Measurements from ENCODE around the gene BDNF. TPM values are rescaled to one million over a fixed set of nuclear protein-coding genes. Genes with fewer than 3 reads are reported as not detected.

BDNF gene
- total RNA-seq, 1 donor from 2014 or later: 1.6 TPM

- DNase-seq (ENCODE audit: low spot score): no peak
- H3K9me3 Mint-ChIP-seq: no peaks in the 10 kb centered on the region
- TF ChIP-seq EZH2phosphoT487 (IDR thresholded peaks at IDR 0.05) (no peak), CTCF (IDR thresholded peaks at IDR 0.05) (no peak), EZH2 (IDR thresholded peaks at IDR 0.05) (no peak)
These were observed 26.7 kb upstream of the BDNF start for GRCh38 chr11:27726981-27727380.

GRCh38 chr11:27723687-27724086 lies 23.4 kb upstream of the BDNF start:
- peaks cover 20% of the 10 kb centered on the region for H4K20me1 ChIP-seq (ENCODE audit: low read depth)
- no peaks in the 10 kb centered on the region for H3K9me3 Mint-ChIP-seq
- H3K4me3 ChIP-seq: no peak overlapping the region
- no peak overlapping the region for H3K4me2 ChIP-seq
- no peaks in the 10 kb centered on the region for H3K9me3 ChIP-seq (ENCODE audit: low read depth)
- peaks cover 9% of the 10 kb centered on the region for H3K4me1 ChIP-seq
- H3K27ac Mint-ChIP-seq: no peak overlapping the region
- H3K27me3 ChIP-seq: peaks cover 85% of the 10 kb centered on the region
- peak overlapping the region; percentile 94 for H3K4me3 Mint-ChIP-seq
- DNase-seq (ENCODE audit: low spot score): no peak
- no peak for TF ChIP-seq EZH2phosphoT487 (IDR thresholded peaks at IDR 0.05)
- TF ChIP-seq CTCF (IDR thresholded peaks at IDR 0.05): peak; percentile 18
- no peak overlapping the region for H2AFZ ChIP-seq (replicated peaks)
- no peaks in the 10 kb centered on the region for H3K79me2 ChIP-seq (ENCODE audit: low read depth)
- H3K36me3 ChIP-seq: no peaks in the 10 kb centered on the region
- peaks cover 27% of the 10 kb centered on the region for H3F3A ChIP-seq (ENCODE audit: low read depth)
- no peak overlapping the region for H3K9ac ChIP-seq
- peaks cover 27% of the 10 kb centered on the region for H3K4me1 Mint-ChIP-seq
- H3K27ac ChIP-seq: no peak overlapping the region
- no peaks in the 10 kb centered on the region for H3K36me3 Mint-ChIP-seq
- H3K27me3 Mint-ChIP-seq (ENCODE audit: insufficient read depth, low read depth): peaks cover 39% of the 10 kb centered on the region

More at GRCh38 chr11:27726981-27727380, 26.7 kb upstream of the BDNF start:
- peaks cover 18% of the 10 kb centered on the region for H3K27me3 Mint-ChIP-seq (ENCODE audit: insufficient read depth, low read depth)
- no peaks in the 10 kb centered on the region for H4K20me1 ChIP-seq (ENCODE audit: low read depth)
- peaks cover 58% of the 10 kb centered on the region for H3K27me3 ChIP-seq
- H3K4me1 ChIP-seq: peaks cover 3% of the 10 kb centered on the region
- H3F3A ChIP-seq (ENCODE audit: low read depth): peaks cover 3% of the 10 kb centered on the region
- no peaks in the 10 kb centered on the region for H3K36me3 ChIP-seq
- H3K4me3 Mint-ChIP-seq: no peak overlapping the region
- H3K27ac ChIP-seq: no peak overlapping the region
- no peaks in the 10 kb centered on the region for H3K9me3 ChIP-seq (ENCODE audit: low read depth)
- H2AFZ ChIP-seq (replicated peaks): no peak overlapping the region
- H3K4me1 Mint-ChIP-seq: peaks cover 9% of the 10 kb centered on the region
- H3K4me2 ChIP-seq: no peak overlapping the region
- H3K27ac Mint-ChIP-seq: no peak overlapping the region
- no peaks in the 10 kb centered on the region for H3K79me2 ChIP-seq (ENCODE audit: low read depth)
- no peak overlapping the region for H3K9ac ChIP-seq
- no peaks in the 10 kb centered on the region for H3K36me3 Mint-ChIP-seq
- no peak overlapping the region for H3K4me3 ChIP-seq

GRCh38 chr11:27722953-27723344 lies 22.7 kb upstream of the BDNF start:
- Histone ChIP-seq H3K4me1 (peaks cover 9% of the 10 kb centered on the region), H3K27me3 (peaks cover 85% of the 10 kb centered on the region), H3K36me3 (no peaks in the 10 kb centered on the region), H3K79me2 (ENCODE audit: low read depth) (no peaks in the 10 kb centered on the region), H3K4me3 (peak overlapping the region; percentile 69), H4K20me1 (ENCODE audit: low read depth) (peaks cover 20% of the 10 kb centered on the region), H3K4me2 (peak overlapping the region; percentile 86), H3K9me3 (ENCODE audit: low read depth) (no peaks in the 10 kb centered on the region), H2AFZ (replicated peaks) (peak overlapping the region; percentile 95), H3K27ac (no peak overlapping the region), H3K9ac (no peak overlapping the region), H3F3A (ENCODE audit: low read depth) (peaks cover 33% of the 10 kb centered on the region)
- H3K4me1 Mint-ChIP-seq: peaks cover 28% of the 10 kb centered on the region
- H3K9me3 Mint-ChIP-seq: no peaks in the 10 kb centered on the region
- DNase-seq (ENCODE audit: low spot score): peak; percentile 55
- no peaks in the 10 kb centered on the region for H3K36me3 Mint-ChIP-seq
- H3K4me3 Mint-ChIP-seq: peak overlapping the region; percentile 94
- TF ChIP-seq EZH2 (IDR thresholded peaks at IDR 0.05): no peak
- peak; percentile 22 for TF ChIP-seq CTCF (IDR thresholded peaks at IDR 0.05)
- TF ChIP-seq EZH2phosphoT487 (IDR thresholded peaks at IDR 0.05): no peak
- no peak overlapping the region for H3K27ac Mint-ChIP-seq
- H3K27me3 Mint-ChIP-seq (ENCODE audit: insufficient read depth, low read depth): peaks cover 41% of the 10 kb centered on the region

All from neural progenitor cell (in vitro differentiated cells).